H1 (cell line): ENCODE measurements around the gene PLPP4.

ENCODE experiments used
- BCL11A ChIP-seq, 2 experiments: IDR thresholded peaks; one replicate each; pipeline ENCODE4 v1.6.1; 2011; ENCODE audit warnings: low read depth in 2 of 2, low read length in 2 of 2, mild to moderate bottlenecking in 2 of 2
- BRCA1 ChIP-seq: IDR thresholded peaks from 2 replicates; pipeline ENCODE4 v1.6.1; 2012; ENCODE audit warnings: low read depth, low read length, improper control_type of control experiment
- CEBPB ChIP-seq: IDR thresholded peaks from 2 replicates; pipeline ENCODE4 v1.6.1; 2012; ENCODE audit warnings: low read depth, low read length
- EP300 ChIP-seq, 2 experiments: IDR thresholded peaks; 1 replicate in 1 of 2; 2 replicates in 1 of 2; pipeline ENCODE4 v1.6.1; 2011 to 2012; ENCODE audit warnings: low read depth in 2 of 2, low read length in 2 of 2, mild to moderate bottlenecking in 2 of 2, borderline replicate concordance in 1 of 2, inconsistent platforms in 1 of 2, moderate library complexity in 1 of 2
- EZH2 ChIP-seq: fragments of 200-600 bp; sonication (generic); IDR thresholded peaks from 2 replicates; pipeline ENCODE4 v1.7.1; 2012; ENCODE audit warnings: low read depth, mild to moderate bottlenecking, moderate library complexity, low read length, inconsistent platforms; ENCODE audit not compliant: severe bottlenecking
- GABPA ChIP-seq: IDR thresholded peaks from 2 replicates; pipeline ENCODE4 v1.6.1; 2011; ENCODE audit warnings: mild to moderate bottlenecking, low read length, moderate library complexity, borderline replicate concordance; ENCODE audit not compliant: insufficient read depth
- HDAC2 ChIP-seq, 2 experiments: fragments of 300-600 bp in 1 of 2; sonication (generic) in 1 of 2; IDR thresholded peaks; 2 replicates each; pipeline ENCODE4 v1.6.1; 2011 to 2012; ENCODE audit warnings: low read depth in 2 of 2, low read length in 2 of 2, mild to moderate bottlenecking in 2 of 2, moderate library complexity in 2 of 2, borderline replicate concordance in 1 of 2, inconsistent platforms in 1 of 2
- POLR2A ChIP-seq, 2 experiments: IDR thresholded peaks; 1 replicate in 1 of 2; 2 replicates in 1 of 2; pipeline ENCODE4 v1.6.1; 2011; ENCODE audit warnings: low read depth in 2 of 2, low read length in 2 of 2, mild to moderate bottlenecking in 2 of 2; ENCODE audit errors: control extremely low read depth in 1 of 2
- POLR2AphosphoS5 ChIP-seq: IDR thresholded peaks from 2 replicates; pipeline ENCODE4 v1.6.1; 2011; ENCODE audit warnings: low read depth, low read length
- RXRA ChIP-seq: IDR thresholded peaks from 2 replicates; pipeline ENCODE4 v1.6.1; 2011; ENCODE audit warnings: low read depth, mild to moderate bottlenecking, low read length, moderate library complexity; ENCODE audit not compliant: insufficient read depth
- SIN3A ChIP-seq, 2 experiments: IDR thresholded peaks in 1 of 2; conservative IDR thresholded peaks in 1 of 2; 2 replicates each; pipeline ENCODE4 v1.6.1; 2011 to 2012; ENCODE audit warnings: low read length in 2 of 2, improper control_type of control experiment in 1 of 2, low read depth in 1 of 2, mild to moderate bottlenecking in 1 of 2
- TCF12 ChIP-seq: IDR thresholded peaks from 2 replicates; pipeline ENCODE4 v1.6.1; 2011; ENCODE audit warnings: low read depth, mild to moderate bottlenecking, low read length
- ZNF274 ChIP-seq: IDR thresholded peaks from 2 replicates; pipeline ENCODE4 v1.7.0; 2012; ENCODE audit warnings: low read length, borderline replicate concordance; ENCODE audit errors: extremely low read depth
- TF ChIP-seq, protein P1 (sequence below), 3 experiments: IDR thresholded peaks; 1 replicate in 2 of 3; 2 replicates in 1 of 3; pipeline versions ENCODE4 v1.5.1 to v1.6.1; 2011; ENCODE audit warnings: low read length in 3 of 3, mild to moderate bottlenecking in 3 of 3, inconsistent platforms in 2 of 3, low read depth in 1 of 3, moderate library complexity in 1 of 3; ENCODE audit not compliant: insufficient read depth in 1 of 3; ENCODE audit errors: control extremely low read depth in 1 of 3

DNA sequence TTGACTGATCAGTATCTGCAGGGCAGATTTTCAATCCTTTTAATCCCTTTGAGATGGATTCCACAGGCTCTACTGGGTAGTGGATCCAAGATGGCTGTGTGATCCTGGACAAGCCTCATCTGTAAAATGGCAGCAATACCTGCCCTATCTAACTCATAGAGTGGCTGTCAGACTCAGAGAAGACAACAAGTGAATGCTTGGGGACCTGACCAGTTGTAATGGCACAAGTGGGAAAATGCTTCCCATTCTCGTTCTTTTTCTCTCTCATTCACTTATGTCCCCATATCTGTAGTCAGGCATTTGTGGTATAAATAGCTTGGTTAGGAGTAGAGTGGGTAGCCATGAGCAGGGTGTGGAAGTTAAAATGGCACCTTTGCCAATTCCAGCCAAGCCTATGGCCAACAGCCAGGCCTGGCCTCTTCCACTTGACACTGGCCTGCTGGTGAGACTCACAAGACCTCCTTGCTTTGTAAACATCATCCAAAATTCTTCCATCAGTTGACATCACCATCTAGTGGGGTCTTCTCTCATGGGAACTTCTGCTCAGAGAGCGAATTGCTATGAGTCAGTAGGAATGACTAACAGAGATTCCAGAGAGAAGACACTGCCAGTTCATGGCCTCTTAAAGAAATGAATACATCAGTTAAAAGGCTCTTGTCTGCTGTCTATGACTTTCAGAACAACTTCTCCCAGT, 150.1 kb downstream of the PLPP4 start:
- TF ChIP-seq GABPA, result no peak
- TF ChIP-seq, protein P1, sequence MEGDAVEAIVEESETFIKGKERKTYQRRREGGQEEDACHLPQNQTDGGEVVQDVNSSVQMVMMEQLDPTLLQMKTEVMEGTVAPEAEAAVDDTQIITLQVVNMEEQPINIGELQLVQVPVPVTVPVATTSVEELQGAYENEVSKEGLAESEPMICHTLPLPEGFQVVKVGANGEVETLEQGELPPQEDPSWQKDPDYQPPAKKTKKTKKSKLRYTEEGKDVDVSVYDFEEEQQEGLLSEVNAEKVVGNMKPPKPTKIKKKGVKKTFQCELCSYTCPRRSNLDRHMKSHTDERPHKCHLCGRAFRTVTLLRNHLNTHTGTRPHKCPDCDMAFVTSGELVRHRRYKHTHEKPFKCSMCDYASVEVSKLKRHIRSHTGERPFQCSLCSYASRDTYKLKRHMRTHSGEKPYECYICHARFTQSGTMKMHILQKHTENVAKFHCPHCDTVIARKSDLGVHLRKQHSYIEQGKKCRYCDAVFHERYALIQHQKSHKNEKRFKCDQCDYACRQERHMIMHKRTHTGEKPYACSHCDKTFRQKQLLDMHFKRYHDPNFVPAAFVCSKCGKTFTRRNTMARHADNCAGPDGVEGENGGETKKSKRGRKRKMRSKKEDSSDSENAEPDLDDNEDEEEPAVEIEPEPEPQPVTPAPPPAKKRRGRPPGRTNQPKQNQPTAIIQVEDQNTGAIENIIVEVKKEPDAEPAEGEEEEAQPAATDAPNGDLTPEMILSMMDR (IDR thresholded peaks at IDR 0.05; ENCODE audit: control extremely low read depth in 1 of 3, insufficient read depth in 1 of 3, low read depth in 1 of 3, low read length in 3 of 3), result no peak
- TF ChIP-seq BRCA1, result no peak
- no peak for TF ChIP-seq POLR2A (IDR thresholded peaks at IDR 0.05; ENCODE audit: control extremely low read depth in 1 of 2, low read depth in 2 of 2, low read length in 2 of 2)
- no peak for TF ChIP-seq RXRA
- TF ChIP-seq TCF12, result no peak
- no peak for TF ChIP-seq BCL11A (IDR thresholded peaks at IDR 0.05; ENCODE audit: low read depth in 2 of 2, low read length in 2 of 2)
- no peak for TF ChIP-seq CEBPB
- no peak for TF ChIP-seq SIN3A (conservative IDR thresholded peaks at IDR 0.05 in 1 of 2, IDR thresholded peaks at IDR 0.05 in 1 of 2; ENCODE audit: low read depth in 1 of 2, low read length in 2 of 2)
- TF ChIP-seq POLR2AphosphoS5, result no peak
- TF ChIP-seq EP300 (IDR thresholded peaks at IDR 0.05; ENCODE audit: borderline replicate concordance in 1 of 2, low read depth in 2 of 2, low read length in 2 of 2), result no peak
- no peak for TF ChIP-seq ZNF274
- TF ChIP-seq HDAC2 (IDR thresholded peaks at IDR 0.05; ENCODE audit: borderline replicate concordance in 1 of 2, low read depth in 2 of 2, low read length in 2 of 2), result no peak
- no peak for TF ChIP-seq EZH2
